ENCODE measurements around the gene MRC2.
A peak's percentile ranks its signal among the peaks of the same experiment; 100 is the strongest.

The MRC2 gene

GRCh38 chr17:62641951-62642350 lies 14.5 kb downstream of the MRC2 start:
- DNase-seq: no peak

GRCh38 chr17:62643496-62643895 lies 16.0 kb downstream of the MRC2 start:
- no peak for DNase-seq

GRCh38 chr17:62644487-62645173 lies 17.2 kb downstream of the MRC2 start:
- DNase-seq: no peak

- DNase-seq: no peak
Observed at GRCh38 chr17:62648251-62648955, 20.9 kb downstream of the MRC2 start.

GRCh38 chr17:62648956-62649294 lies 21.5 kb downstream of the MRC2 start:
- no peak for DNase-seq

- DNase-seq: no peak
Observed at GRCh38 chr17:62649570-62649969, 22.1 kb downstream of the MRC2 start.

GRCh38 chr17:62650587-62650986 lies 23.1 kb downstream of the MRC2 start:
- no peak for DNase-seq

- DNase-seq: peak; percentile 37
Observed at GRCh38 chr17:62652251-62653001, 25.0 kb downstream of the MRC2 start.

GRCh38 chr17:62653002-62653825 lies 25.7 kb downstream of the MRC2 start:
- DNase-seq: peak; percentile 95

GRCh38 chr17:62653826-62654761 lies 26.6 kb downstream of the MRC2 start:
- DNase-seq: peak; percentile 19

GRCh38 chr17:62655656-62656055 lies 28.2 kb downstream of the MRC2 start:
- no peak for DNase-seq

- no peak for DNase-seq
Observed at GRCh38 chr17:62656446-62656845, 29.0 kb downstream of the MRC2 start.

- DNase-seq: no peak
Observed at GRCh38 chr17:62657145-62657665, 29.7 kb downstream of the MRC2 start.

GRCh38 chr17:62657690-62658089 lies 30.2 kb downstream of the MRC2 start:
- DNase-seq: no peak

GRCh38 chr17:62658136-62658920 lies 30.9 kb downstream of the MRC2 start:
- no peak for DNase-seq

GRCh38 chr17:62660629-62661118 lies 33.2 kb downstream of the MRC2 start:
- DNase-seq: no peak

GRCh38 chr17:62661337-62661736 lies 33.9 kb downstream of the MRC2 start:
- no peak for DNase-seq

- no peak for DNase-seq
Observed at GRCh38 chr17:62662855-62663254, 35.4 kb downstream of the MRC2 start.

- no peak for DNase-seq
Observed at GRCh38 chr17:62663304-62663703, 35.8 kb downstream of the MRC2 start.

- no peak for DNase-seq
Observed at GRCh38 chr17:62664336-62665120, 37.1 kb downstream of the MRC2 start.
